SU-DHL-6 (cell line): Measurements from ENCODE around the gene HAO2.

Experiments used
- EZH2phosphoT487 ChIP-seq: fragments of 200-600 bp; sonication (generic), shearing (Covaris generic); conservative IDR thresholded peaks from 2 replicates; pipeline ENCODE4 v1.6.1; 2018; ENCODE audit warnings: mild to moderate bottlenecking, antibody characterized with exemption, low read length, moderate library complexity, mixed read lengths
- TF ChIP-seq, protein P1 (sequence below): fragments of 200-600 bp; sonication (generic); IDR thresholded peaks from one replicate; pipeline ENCODE4 v1.5.1; 2017; ENCODE audit warnings: antibody characterized with exemption, mild to moderate bottlenecking, low read length, moderate library complexity; ENCODE audit not compliant: insufficient read depth, poor library complexity, severe bottlenecking

DNA sequence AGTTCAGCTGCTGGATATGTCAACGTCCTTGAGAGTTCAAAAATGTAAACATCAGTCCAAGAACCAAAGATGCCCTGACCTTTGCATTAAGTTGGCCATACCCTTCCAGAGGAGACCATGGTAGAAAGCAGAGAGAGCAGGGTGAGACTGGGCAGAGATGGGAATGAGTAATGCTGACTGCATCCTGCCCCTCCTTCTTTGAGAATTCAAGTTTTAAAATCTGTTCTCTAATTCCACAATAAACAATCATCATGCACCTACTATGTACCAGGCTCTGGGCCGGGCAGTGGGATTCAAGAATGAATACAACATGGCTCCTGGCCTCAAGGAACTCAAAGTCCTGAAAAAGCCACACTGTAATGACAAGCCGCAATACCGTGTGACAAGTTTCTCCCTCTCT is 3.9 kb upstream of the HAO2 start:
- TF ChIP-seq, protein P1, sequence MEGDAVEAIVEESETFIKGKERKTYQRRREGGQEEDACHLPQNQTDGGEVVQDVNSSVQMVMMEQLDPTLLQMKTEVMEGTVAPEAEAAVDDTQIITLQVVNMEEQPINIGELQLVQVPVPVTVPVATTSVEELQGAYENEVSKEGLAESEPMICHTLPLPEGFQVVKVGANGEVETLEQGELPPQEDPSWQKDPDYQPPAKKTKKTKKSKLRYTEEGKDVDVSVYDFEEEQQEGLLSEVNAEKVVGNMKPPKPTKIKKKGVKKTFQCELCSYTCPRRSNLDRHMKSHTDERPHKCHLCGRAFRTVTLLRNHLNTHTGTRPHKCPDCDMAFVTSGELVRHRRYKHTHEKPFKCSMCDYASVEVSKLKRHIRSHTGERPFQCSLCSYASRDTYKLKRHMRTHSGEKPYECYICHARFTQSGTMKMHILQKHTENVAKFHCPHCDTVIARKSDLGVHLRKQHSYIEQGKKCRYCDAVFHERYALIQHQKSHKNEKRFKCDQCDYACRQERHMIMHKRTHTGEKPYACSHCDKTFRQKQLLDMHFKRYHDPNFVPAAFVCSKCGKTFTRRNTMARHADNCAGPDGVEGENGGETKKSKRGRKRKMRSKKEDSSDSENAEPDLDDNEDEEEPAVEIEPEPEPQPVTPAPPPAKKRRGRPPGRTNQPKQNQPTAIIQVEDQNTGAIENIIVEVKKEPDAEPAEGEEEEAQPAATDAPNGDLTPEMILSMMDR: no peak
- no peak for TF ChIP-seq EZH2phosphoT487
